Measurements from ENCODE around the gene OR4D1.
"Not testable (repeated sequence)": the region's sequence is repeated elsewhere in the genome, so short reads cannot be mapped to it uniquely, and the experiment has no call there.

The OR4D1 gene

GRCh38 chr17:58147930-58148434, at the start of gene OR4D1:
OR4D1 (plus strand) TSS chr17:58148384; CDS start chr17:58155154, 6,770 bp downstream.
- DNase-seq: no peak

DNA sequence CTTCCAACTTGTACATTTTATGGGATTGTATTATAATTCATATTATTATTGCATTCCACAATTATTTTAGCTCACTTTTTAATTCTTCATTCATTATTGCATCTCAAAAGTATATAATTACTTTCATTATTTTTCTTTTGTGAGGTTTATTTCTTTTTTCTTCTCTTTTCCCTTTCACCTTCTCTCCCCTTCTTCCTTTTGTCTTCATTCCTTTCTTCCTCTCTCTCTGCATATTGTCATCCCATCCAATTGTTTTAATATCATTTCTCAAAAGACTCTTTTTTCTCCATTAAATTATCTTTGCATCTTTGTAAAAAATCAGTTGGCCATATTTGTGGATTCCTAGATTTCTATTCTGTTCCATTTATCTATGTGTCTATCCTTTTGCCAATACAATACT, 47.7 kb upstream of the OR4D1 start:
- no peak for DNase-seq

DNA sequence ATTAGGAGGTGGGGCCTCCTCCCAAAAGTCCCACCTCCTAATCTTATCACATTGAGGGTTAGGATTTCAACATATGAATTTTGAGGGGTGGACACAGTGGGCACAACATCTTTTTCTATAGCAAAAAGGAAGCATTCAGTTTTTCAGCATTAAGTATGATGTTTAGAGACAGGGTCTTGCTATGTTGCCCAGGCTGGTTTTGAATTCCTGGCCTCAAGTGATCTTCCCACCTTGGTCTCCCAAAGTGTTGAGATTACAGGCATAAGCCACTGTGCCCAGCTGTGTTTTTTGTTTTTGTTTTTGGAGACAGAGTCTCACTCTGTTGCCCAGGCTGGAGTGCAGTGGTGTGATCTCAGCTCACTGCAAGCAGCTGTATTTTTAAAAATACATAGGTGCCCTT, 46.3 kb upstream of the OR4D1 start:
- not testable (repeated sequence) for DNase-seq

DNA sequence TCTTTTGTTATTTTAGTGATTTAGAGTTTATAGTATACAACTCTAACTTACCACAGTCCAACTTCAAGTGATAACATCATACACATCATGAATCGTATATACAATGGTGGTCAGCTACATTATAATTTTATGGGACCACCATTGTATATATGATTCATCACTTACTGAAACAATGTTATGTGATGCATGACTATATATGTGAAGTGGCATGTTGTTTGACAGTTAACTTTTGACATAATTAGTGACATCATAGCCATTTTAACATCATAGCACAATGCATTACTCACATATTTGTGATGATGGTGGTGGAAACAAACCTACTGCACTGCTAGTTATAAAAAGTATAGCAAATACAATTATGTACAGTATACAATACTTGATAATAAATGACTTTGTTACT, 43.1 kb upstream of the OR4D1 start:
- DNase-seq: no peak

GRCh38 chr17:58107306-58107705, 40.9 kb upstream of the OR4D1 start:
- DNase-seq: no peak

- DNase-seq: no peak
Measured at GRCh38 chr17:58109197-58109596, 39.0 kb upstream of the OR4D1 start.

DNA sequence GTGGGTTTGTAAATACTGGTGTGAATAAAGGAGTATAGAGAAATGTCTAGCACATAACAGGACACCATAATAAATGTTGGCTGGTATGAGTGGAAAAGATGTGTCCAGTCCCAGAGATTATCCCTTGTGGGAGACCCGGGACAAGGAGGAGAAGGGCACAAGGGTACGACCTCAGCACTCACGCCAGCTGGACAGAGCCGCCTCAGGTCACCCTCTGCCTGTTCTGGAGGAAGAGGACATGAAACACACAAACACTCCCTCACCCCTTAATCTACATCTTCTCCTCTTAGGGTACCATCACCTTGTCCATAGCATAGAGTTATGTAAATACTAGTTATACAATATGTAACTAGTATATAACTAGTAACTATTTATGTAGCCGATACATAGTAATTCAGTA, 38.2 kb upstream of the OR4D1 start:
- DNase-seq: no peak

GRCh38 chr17:58111676-58112075, 36.5 kb upstream of the OR4D1 start:
- no peak for DNase-seq

- DNase-seq: peak; percentile 87
Measured at GRCh38 chr17:58112970-58113631, 35.1 kb upstream of the OR4D1 start.

GRCh38 chr17:58113947-58114346, 34.2 kb upstream of the OR4D1 start:
- no peak for DNase-seq

DNA sequence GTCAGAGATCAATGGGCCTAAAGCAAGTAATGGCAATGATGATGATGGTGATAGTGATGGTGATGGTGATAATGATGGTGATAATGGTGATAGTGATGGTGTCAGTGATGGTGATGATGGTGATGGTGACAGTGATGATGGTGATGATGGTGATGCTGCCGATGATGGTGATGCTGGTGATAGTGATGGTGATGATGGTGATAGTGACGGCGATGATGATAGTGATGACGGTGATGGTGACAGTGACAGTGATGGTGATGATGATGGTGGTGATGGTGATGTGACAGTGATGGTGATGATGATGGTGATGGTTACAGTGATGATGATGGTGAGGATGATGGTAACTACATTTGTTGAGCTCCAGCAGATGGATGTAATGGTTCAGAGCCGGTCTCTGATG, 30.8 kb upstream of the OR4D1 start:
- no peak for DNase-seq

DNA sequence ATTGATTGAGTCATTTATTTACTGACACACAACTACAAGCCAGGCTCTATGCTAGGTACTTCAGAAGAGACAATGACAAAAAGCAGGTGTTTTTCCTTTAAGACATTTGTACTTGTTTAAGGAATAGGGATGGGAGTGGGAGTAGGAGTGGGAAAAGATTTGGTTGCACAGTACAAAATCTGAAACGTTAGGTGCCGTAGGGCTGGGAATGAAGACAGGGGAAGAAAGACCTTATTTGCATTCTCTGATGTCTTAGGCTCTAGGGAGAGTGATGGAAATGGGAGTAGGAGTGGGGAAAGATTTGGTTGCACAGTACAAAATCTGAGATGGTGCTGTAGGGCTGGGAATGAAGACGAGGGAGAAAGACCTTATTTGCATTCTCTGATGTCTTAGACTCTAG, 28.7 kb upstream of the OR4D1 start:
- DNase-seq: no peak

DNA sequence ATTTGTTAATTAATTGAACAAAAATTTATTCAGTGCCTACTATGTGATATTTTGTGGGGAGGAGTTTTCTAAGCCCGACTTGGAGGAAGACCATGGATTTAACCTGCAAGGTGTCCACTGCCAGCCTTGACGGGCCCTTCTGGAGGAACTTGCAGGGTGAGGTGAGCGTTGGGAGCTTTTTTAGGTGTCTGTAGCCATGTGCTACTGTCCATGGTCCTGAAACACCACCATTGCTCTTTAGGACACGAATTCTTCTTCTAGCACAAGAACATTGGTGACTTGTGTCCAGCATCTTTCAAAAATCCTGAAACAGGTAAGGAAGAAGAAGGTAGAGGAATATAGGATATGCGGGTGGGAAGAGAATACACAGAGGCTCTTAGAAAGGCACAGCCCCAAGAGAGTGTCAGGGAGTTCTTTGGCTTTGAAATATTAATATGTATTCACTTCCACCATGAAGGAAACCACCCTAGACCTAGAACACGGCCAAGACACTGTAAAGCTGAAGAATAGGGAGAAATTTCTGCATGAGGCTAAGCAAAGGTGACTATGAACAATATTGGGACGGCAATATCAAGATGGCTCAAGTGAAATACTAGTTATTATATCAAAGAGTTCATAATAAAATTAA, 27.9 kb upstream of the OR4D1 start:
- DNase-seq: no peak

- peak; percentile 16 for DNase-seq
Measured at GRCh38 chr17:58121925-58122324, 26.3 kb upstream of the OR4D1 start.

GRCh38 chr17:58127846-58128245, 20.3 kb upstream of the OR4D1 start:
- DNase-seq: no peak

- DNase-seq: not testable (repeated sequence)
Measured at GRCh38 chr17:58132697-58133096, 15.5 kb upstream of the OR4D1 start.

DNA sequence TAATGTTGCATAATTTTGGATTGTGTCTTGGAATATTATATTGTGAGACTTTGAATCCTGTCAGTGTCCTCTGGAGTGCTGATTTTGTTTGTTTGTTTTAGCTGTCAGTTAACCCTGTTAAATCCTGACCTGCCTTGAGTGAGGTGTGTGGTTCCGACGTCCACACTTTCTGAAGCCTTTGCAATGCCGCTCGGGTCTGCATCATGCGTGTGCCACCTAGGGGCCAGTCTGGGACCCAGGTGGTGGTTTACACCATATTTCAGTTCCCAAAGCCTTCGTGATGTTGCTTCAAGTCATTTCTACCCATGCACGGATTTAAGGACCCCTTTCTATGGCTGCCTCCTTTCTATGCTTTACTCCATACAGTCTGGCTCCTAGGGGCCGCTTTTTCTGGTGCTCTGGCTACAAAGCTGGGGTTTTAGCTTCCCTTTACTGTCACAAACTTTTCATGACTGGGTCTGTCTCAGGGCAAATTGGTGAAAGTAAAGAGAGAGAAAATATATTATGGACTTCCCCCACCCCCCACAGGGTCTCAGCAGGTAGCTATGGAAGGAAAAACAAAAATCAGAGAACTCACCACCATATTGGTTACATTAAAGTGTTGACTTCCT, 11.4 kb upstream of the OR4D1 start:
- DNase-seq: no peak

DNA sequence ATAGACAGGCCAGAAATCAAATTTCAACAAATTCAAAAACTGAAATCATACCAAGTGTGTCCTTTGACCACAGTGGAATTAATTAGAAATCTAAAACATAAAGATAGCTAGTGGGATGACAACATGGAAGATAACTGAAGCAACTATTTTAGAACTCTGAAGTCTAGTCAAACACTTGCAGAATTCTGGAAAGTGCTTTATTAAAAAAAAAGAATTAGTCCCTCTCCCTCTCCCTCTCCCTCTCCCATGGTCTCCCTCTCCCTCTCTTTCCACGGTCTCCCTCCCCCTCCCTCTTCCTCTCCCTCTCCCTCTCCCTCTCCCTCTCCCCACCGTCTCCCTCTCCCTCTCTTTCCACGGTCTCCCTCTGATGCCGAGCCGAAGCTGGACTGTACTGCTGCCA, 6.7 kb upstream of the OR4D1 start:
- no peak for DNase-seq

DNA sequence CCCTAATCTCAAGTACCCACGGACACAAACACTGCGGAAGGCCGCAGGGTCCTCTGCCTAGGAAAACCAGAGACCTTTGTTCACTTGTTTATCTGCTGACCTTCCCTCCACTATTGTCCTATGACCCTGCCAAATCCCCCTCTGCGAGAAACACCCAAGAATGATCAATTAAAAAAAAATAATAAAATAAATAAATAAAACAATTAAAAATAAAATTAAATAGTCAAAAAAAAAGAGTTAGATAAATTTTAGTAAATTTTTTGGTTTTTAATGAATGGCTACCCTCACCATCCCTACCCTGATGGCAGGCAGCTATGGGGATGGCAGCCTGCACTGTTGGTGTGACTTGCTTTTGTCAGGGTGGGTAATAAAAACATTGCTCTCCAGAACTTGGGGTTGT, 4.8 kb upstream of the OR4D1 start:
- not testable (repeated sequence) for DNase-seq

- DNase-seq: no peak
Measured at GRCh38 chr17:58144801-58145200, 3.4 kb upstream of the OR4D1 start.

DNA sequence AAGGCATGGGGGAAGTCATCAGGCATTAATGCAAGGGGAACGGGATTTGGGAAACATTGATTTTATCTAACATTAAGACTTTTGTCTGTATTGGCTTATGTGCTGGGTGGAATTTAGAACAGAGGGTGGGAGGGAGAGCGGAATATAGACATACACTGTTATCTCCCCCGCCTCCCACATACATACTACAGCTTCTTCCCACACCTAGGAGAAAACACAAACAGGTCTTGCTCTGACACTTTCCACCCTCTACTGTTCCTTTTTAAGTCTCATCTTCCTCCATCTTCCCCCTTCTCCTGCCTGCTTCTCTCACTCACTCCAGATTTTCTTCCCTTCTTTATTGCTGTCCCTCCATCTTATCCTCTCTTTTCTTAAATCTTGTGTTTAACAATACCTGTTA, 425 bp downstream of the OR4D1 start:
- no peak for DNase-seq

GRCh38 chr17:58150394-58150793, 2.2 kb downstream of the OR4D1 start:
- no peak for DNase-seq

DNA sequence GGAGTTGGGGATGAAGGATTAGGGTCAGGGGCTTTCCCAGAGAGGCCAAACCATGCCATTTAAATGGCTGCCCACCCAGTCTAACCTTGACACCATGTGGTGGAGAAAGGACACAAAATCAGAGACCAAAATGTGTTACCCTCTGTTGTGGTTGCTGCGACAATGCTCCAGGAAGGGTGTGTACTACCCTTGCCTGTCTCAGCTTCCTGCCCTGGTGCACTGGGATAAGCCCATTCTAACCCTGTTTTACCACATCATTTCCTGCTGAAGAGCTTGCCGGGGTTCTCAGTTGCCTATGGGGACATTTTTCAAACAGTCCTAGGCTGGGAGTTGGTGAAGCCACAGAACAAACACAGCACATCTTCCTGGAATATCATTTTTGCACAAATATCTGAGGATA, 4.9 kb downstream of the OR4D1 start:
- DNase-seq: no peak

DNA sequence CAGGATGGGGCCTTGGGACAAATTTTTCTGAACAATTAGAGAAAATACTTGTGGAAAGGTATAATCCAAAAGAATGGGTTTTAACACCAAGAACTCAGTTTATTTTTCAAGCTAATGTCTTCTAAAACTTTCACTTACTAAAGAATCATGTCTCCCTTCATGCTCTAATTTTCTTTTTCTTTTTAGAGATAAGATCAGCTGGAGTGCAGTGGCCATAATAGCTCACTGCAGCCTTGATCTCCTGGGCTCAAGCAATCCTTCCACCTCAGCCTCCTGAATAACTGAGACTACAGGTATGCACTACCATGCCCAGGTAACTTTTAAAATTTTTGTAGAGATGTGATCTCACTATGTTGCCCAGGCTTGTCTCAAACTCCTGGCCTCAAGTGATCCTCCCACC, 5.5 kb downstream of the OR4D1 start:
- DNase-seq: no peak
